C4-2B (cell line): Measurements from ENCODE around the gene TOP3B.

ENCODE experiments used
- CTCF ChIP-seq: fragments of 450-650 bp; conservative IDR thresholded peaks from 2 replicates; pipeline ENCODE4 v1.5.1; 2017; ENCODE audit warnings: mild to moderate bottlenecking
- ZFX ChIP-seq: fragments of 450-650 bp; IDR thresholded peaks from 2 replicates; pipeline ENCODE4 v1.6.1; 2017

- TF ChIP-seq CTCF (no peak), ZFX (no peak)
These were observed 27.8 kb upstream of the TOP3B start for GRCh38 chr22:22010358-22010757.
